ENCODE results near the gene DHRS7B. TPM values are rescaled to one million over a fixed set of nuclear protein-coding genes. Genes with fewer than 3 reads are reported as not detected.

DHRS7B gene
- total RNA-seq, 1 experiment from 2014 or later: 29.5 TPM

GRCh38 chr17:21193031-21193430 is 66.3 kb downstream of the DHRS7B start:
- H3K4me1 ChIP-seq (ENCODE audit: insufficient read depth, low read length): no peaks in the 10 kb centered on the region
- CTCF ChIA-PET: no interaction called here
- intact Hi-C loops (cut with micrococcal nuclease): no loop called here
- no peak for DNase-seq
- peaks cover 18% of the 10 kb centered on the region for H3K36me3 ChIP-seq (ENCODE audit: low read depth, low read length)
- no peak for ATAC-seq
- TF ChIP-seq CTCF (conservative IDR thresholded peaks at IDR 0.05; ENCODE audit: low read depth, low read length) (no peak), EZH2 (IDR thresholded peaks at IDR 0.05; ENCODE audit: low read length, unreplicated experiment) (no peak), EZH2phosphoT487 (IDR thresholded peaks at IDR 0.05; ENCODE audit: borderline replicate concordance, low read length) (no peak)
- no peaks in the 10 kb centered on the region for H3F3A ChIP-seq (ENCODE audit: low read length, unreplicated experiment)
- no peak overlapping the region for H3K27ac ChIP-seq (ENCODE audit: low read length)
- no peak overlapping the region for H3K4me3 ChIP-seq (ENCODE audit: low read length)
- no peaks in the 10 kb centered on the region for H3K9me3 ChIP-seq (ENCODE audit: low read length)
- H3K79me2 ChIP-seq (ENCODE audit: low read length): peaks cover 9% of the 10 kb centered on the region
- no peak overlapping the region for H2AFZ ChIP-seq (ENCODE audit: low read length)
- peaks cover 8% of the 10 kb centered on the region for H4K20me1 ChIP-seq (ENCODE audit: low read length)
- H3K4me2 ChIP-seq (ENCODE audit: low read length): no peak overlapping the region
- H3K27me3 ChIP-seq (ENCODE audit: low read length): no peaks in the 10 kb centered on the region
- no peak overlapping the region for H3K9ac ChIP-seq (ENCODE audit: low read length)
- no peaks in the 10 kb centered on the region for H3K9me2 ChIP-seq (replicated peaks; ENCODE audit: low read length)
- BruUV-seq (replicated peaks): no TSS peak
- POLR2A ChIA-PET (ENCODE audit: unreplicated experiment): no interaction called here

GRCh38 chr17:21194226-21194625 is 67.5 kb downstream of the DHRS7B start:
- H3K4me3 ChIP-seq (ENCODE audit: low read length): no peak overlapping the region
- no peaks in the 10 kb centered on the region for H3F3A ChIP-seq (ENCODE audit: low read length, unreplicated experiment)
- peaks cover 21% of the 10 kb centered on the region for H3K79me2 ChIP-seq (ENCODE audit: low read length)
- no peaks in the 10 kb centered on the region for H3K27me3 ChIP-seq (ENCODE audit: low read length)
- H3K9me2 ChIP-seq (replicated peaks; ENCODE audit: low read length): no peaks in the 10 kb centered on the region
- CTCF ChIA-PET: interaction anchor here (0.6 kb wide), 1 partner anchor 245 kb away, joined by 3 read pairs; no protein-coding TSS in a partner anchor
- DNase-seq (no peak), ATAC-seq (no peak)
- no peaks in the 10 kb centered on the region for H3K4me1 ChIP-seq (ENCODE audit: insufficient read depth, low read length)
- H2AFZ ChIP-seq (ENCODE audit: low read length): no peak overlapping the region
- H4K20me1 ChIP-seq (ENCODE audit: low read length): peaks cover 17% of the 10 kb centered on the region
- H3K9me3 ChIP-seq (ENCODE audit: low read length): no peaks in the 10 kb centered on the region
- no peak overlapping the region for H3K9ac ChIP-seq (ENCODE audit: low read length)
- H3K36me3 ChIP-seq (ENCODE audit: low read depth, low read length): peaks cover 26% of the 10 kb centered on the region
- POLR2A ChIA-PET (ENCODE audit: unreplicated experiment): no interaction called here
- BruUV-seq (replicated peaks): no TSS peak
- TF ChIP-seq EZH2 (IDR thresholded peaks at IDR 0.05; ENCODE audit: low read length, unreplicated experiment) (no peak), CTCF (conservative IDR thresholded peaks at IDR 0.05; ENCODE audit: low read depth, low read length) (no peak), EZH2phosphoT487 (IDR thresholded peaks at IDR 0.05; ENCODE audit: borderline replicate concordance, low read length) (no peak)
- H3K4me2 ChIP-seq (ENCODE audit: low read length): no peak overlapping the region
- intact Hi-C loops (cut with micrococcal nuclease): no loop called here
- H3K27ac ChIP-seq (ENCODE audit: low read length): no peak overlapping the region

- intact Hi-C loops (cut with micrococcal nuclease): no loop called here
- Histone ChIP-seq H3K4me1 (ENCODE audit: insufficient read depth, low read length) (peaks cover 4% of the 10 kb centered on the region; the same call in 1 of the 2 replicates), H3K4me3 (ENCODE audit: low read length) (no peak overlapping the region), H3K27me3 (ENCODE audit: low read length) (no peaks in the 10 kb centered on the region), H3K9ac (ENCODE audit: low read length) (no peak overlapping the region), H3K36me3 (ENCODE audit: low read depth, low read length) (peaks cover 26% of the 10 kb centered on the region), H2AFZ (ENCODE audit: low read length) (no peak overlapping the region), H3K4me2 (ENCODE audit: low read length) (no peak overlapping the region), H3K27ac (ENCODE audit: low read length) (no peak overlapping the region), H3K79me2 (ENCODE audit: low read length) (peaks cover 26% of the 10 kb centered on the region), H4K20me1 (ENCODE audit: low read length) (peaks cover 21% of the 10 kb centered on the region), H3K9me2 (replicated peaks; ENCODE audit: low read length) (no peaks in the 10 kb centered on the region), H3K9me3 (ENCODE audit: low read length) (no peaks in the 10 kb centered on the region), H3F3A (ENCODE audit: low read length, unreplicated experiment) (no peaks in the 10 kb centered on the region)
- BruUV-seq (replicated peaks): no TSS peak
- no peak for TF ChIP-seq CTCF (conservative IDR thresholded peaks at IDR 0.05; ENCODE audit: low read depth, low read length)
- no peak for TF ChIP-seq EZH2 (IDR thresholded peaks at IDR 0.05; ENCODE audit: low read length, unreplicated experiment)
- TF ChIP-seq EZH2phosphoT487 (IDR thresholded peaks at IDR 0.05; ENCODE audit: borderline replicate concordance, low read length): no peak
- CTCF ChIA-PET: interaction anchor here (0.5 kb wide), 1 partner anchor 9 kb away, joined by 9 read pairs; no protein-coding TSS in a partner anchor
- ATAC-seq (no peak), DNase-seq (no peak)
- POLR2A ChIA-PET (ENCODE audit: unreplicated experiment): no interaction called here
Observed at GRCh38 chr17:21194703-21195102, 67.9 kb downstream of the DHRS7B start.

Measured in PC-3 (cell line).